ENCODE results near the gene TMEM244.
A peak's percentile ranks its signal among the peaks of the same experiment; 100 is the strongest.
"Not testable (repeated sequence)": the region's sequence is repeated elsewhere in the genome, so short reads cannot be mapped to it uniquely, and the experiment has no call there.

TMEM244 gene

DNA sequence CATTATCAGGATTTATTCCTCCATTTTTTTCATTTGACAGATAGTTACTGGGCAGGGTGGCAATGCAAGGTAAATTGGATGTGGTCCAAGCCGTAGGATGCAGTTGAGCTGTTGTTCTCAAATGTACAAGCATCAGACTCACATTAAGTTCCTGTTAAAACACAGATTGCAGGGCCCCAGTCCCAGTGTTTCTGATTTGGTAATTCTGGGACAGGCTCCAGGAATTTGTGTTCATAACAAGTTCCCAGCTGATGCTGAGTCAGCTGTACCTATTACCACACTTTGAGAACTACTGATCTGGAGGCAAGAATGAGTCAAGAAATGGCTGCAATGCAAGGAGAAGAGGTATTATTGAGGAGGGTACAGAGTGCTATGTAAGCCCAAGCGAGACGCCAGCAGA, 11.7 kb downstream of the TMEM244 start:
- Mint-ChIP-seq H3K27me3 (peaks cover 2% of the 10 kb centered on the region), H3K27ac (no peak overlapping the region), H3K9me3 (no peaks in the 10 kb centered on the region), H3K36me3 (ENCODE audit: low read depth) (no peaks in the 10 kb centered on the region), H3K4me1 (peaks cover 1% of the 10 kb centered on the region), H3K4me3 (no peak overlapping the region)
- DNase-seq (no peak), ATAC-seq (no peak)

- ATAC-seq (no peak), DNase-seq (no peak)
- Mint-ChIP-seq H3K36me3 (ENCODE audit: low read depth) (no peaks in the 10 kb centered on the region), H3K4me1 (no peaks in the 10 kb centered on the region), H3K9me3 (no peaks in the 10 kb centered on the region), H3K27ac (no peak overlapping the region), H3K4me3 (no peak overlapping the region), H3K27me3 (peaks cover 2% of the 10 kb centered on the region)
Measured at GRCh38 chr6:129846761-129847160, 14.4 kb downstream of the TMEM244 start.

GRCh38 chr6:129845696-129846095, 15.4 kb downstream of the TMEM244 start:
- Mint-ChIP-seq H3K36me3 (ENCODE audit: low read depth) (no peaks in the 10 kb centered on the region), H3K9me3 (no peaks in the 10 kb centered on the region), H3K27ac (no peak overlapping the region), H3K4me3 (no peak overlapping the region), H3K4me1 (no peaks in the 10 kb centered on the region), H3K27me3 (peaks cover 2% of the 10 kb centered on the region)
- ATAC-seq (no peak), DNase-seq (no peak)

DNA sequence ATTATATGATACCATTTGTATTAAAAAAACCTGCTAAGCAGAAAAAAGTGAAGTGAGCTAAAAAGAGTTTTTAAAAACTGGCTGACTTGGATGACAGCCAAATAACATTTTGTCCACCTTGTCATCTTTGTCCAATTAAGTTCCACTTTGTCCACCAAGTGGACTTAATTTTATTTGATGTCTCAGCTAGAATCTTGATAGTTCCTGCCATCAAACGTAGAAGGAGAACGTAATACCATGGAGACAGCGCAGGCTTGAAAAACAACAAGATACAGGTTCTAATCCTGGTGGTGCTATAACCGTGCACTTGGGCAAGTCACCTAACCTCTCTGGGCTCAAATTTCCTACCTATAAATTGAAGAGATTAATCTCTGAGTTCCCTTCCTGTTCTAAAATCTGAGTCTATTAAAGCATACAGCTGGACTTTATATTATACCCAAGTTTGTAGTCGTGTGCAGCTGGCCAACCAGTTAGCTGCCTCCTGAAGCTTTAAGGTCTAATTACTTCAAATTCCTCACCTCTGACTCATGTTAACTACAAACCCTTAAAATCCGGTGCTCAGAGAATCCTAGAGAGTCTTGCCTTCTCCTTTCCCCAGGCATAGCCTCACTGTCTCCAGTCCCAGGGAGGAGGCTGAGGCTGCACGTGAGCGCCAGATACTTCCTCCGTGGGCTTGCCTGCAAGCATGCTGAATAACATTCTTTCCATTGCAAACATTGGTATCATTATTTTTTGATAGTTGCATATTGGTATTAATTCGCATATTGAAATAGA, 16.8 kb downstream of the TMEM244 start:
- no peaks in the 10 kb centered on the region for H3K4me1 Mint-ChIP-seq
- H3K27ac Mint-ChIP-seq: no peak overlapping the region
- no peaks in the 10 kb centered on the region for H3K36me3 Mint-ChIP-seq (ENCODE audit: low read depth)
- no peak for ATAC-seq
- peaks cover 2% of the 10 kb centered on the region for H3K27me3 Mint-ChIP-seq
- no peak for DNase-seq
- H3K4me3 Mint-ChIP-seq: no peak overlapping the region
- H3K9me3 Mint-ChIP-seq: no peaks in the 10 kb centered on the region

DNA sequence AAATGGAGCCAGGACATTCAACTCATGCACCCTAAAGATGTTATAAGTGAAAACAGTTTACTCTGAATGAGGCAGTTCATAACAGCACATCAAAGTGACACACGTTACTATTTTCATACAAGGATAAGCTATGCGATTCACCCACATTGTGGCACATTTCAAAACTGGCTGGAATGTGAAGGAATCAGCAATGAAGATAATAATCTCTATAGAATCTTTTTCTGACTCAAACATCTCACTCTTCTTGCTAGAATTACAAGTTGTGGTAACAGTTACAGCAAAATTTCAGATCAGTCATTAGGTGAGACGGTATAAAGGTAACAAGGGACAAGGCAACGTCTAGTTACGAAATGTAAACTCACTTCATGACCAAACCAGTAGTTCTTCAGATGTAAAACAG, 17.5 kb downstream of the TMEM244 start:
- Mint-ChIP-seq H3K4me3 (no peak overlapping the region), H3K9me3 (no peaks in the 10 kb centered on the region), H3K36me3 (ENCODE audit: low read depth) (no peaks in the 10 kb centered on the region), H3K27ac (no peak overlapping the region), H3K27me3 (peaks cover 2% of the 10 kb centered on the region), H3K4me1 (no peaks in the 10 kb centered on the region)
- ATAC-seq: no peak
- DNase-seq: no peak

- no peak for ATAC-seq
- no peak for DNase-seq
- no peaks in the 10 kb centered on the region for H3K36me3 Mint-ChIP-seq (ENCODE audit: low read depth)
- no peaks in the 10 kb centered on the region for H3K4me1 Mint-ChIP-seq
- H3K4me3 Mint-ChIP-seq: no peak overlapping the region
- H3K27ac Mint-ChIP-seq: no peak overlapping the region
- peaks cover 2% of the 10 kb centered on the region for H3K27me3 Mint-ChIP-seq
- peaks cover 4% of the 10 kb centered on the region for H3K9me3 Mint-ChIP-seq
Measured at GRCh38 chr6:129842881-129843409, 18.2 kb downstream of the TMEM244 start.

GRCh38 chr6:129842137-129842536, 19.0 kb downstream of the TMEM244 start:
- no peaks in the 10 kb centered on the region for H3K27me3 Mint-ChIP-seq
- peaks cover 5% of the 10 kb centered on the region for H3K9me3 Mint-ChIP-seq
- no peak overlapping the region for H3K4me3 Mint-ChIP-seq
- H3K36me3 Mint-ChIP-seq (ENCODE audit: low read depth): no peaks in the 10 kb centered on the region
- DNase-seq (no peak), ATAC-seq (no peak)
- no peaks in the 10 kb centered on the region for H3K4me1 Mint-ChIP-seq
- no peak overlapping the region for H3K27ac Mint-ChIP-seq

DNA sequence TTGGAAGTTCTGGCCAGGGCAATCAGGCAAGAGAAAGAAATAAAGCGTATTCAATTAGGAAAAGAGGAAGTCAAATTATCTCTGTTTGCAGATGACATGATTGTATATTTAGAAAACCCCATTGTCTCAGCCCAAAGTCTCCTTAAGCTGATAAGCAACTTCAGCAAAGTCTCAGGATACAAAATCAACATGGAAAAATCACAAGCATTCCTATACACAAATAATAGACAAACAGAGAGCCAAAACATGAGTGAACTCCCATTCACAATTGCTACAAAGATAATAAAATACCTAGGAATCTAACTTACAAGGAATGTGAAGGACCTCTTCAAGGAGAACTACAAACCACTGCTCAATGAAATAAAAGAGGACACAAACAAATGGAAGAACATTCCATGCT, 21.6 kb downstream of the TMEM244 start:
- not testable (repeated sequence) for DNase-seq; H3K4me3 Mint-ChIP-seq; ATAC-seq; H3K27me3 Mint-ChIP-seq; H3K36me3 Mint-ChIP-seq (ENCODE audit: low read depth); H3K4me1 Mint-ChIP-seq; H3K27ac Mint-ChIP-seq
- peaks cover 10% of the 10 kb centered on the region for H3K9me3 Mint-ChIP-seq

- Mint-ChIP-seq H3K9me3 (peaks cover 10% of the 10 kb centered on the region), H3K27me3 (peaks cover 2% of the 10 kb centered on the region), H3K4me1 (no peaks in the 10 kb centered on the region), H3K36me3 (ENCODE audit: low read depth) (no peaks in the 10 kb centered on the region), H3K4me3 (no peak overlapping the region), H3K27ac (no peak overlapping the region)
- DNase-seq (no peak), ATAC-seq (no peak)
Measured at GRCh38 chr6:129835691-129836090, 25.4 kb downstream of the TMEM244 start.

DNA sequence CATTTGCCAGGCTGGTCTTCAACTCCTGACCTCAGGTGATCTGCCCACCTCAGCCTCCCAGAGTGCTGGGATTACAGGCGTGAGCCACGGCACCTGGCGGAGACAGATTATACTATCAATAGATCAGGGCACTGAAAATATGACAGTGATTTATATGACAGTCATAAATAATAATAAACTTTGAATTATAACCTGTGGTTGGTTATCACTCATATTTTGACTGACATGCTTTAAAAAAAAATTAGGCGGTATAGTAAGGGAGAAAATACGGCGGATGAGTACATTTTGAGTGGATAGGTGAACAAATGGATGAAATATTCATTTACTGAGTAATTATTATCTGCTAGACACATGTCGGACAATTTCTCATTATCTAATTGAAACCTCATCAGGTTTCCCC, 28.8 kb downstream of the TMEM244 start:
- DNase-seq: no peak
- Mint-ChIP-seq H3K4me3 (no peak overlapping the region), H3K36me3 (ENCODE audit: low read depth) (no peaks in the 10 kb centered on the region), H3K4me1 (no peaks in the 10 kb centered on the region), H3K27me3 (peaks cover 2% of the 10 kb centered on the region), H3K9me3 (peaks cover 6% of the 10 kb centered on the region), H3K27ac (no peak overlapping the region)
- ATAC-seq: no peak

DNA sequence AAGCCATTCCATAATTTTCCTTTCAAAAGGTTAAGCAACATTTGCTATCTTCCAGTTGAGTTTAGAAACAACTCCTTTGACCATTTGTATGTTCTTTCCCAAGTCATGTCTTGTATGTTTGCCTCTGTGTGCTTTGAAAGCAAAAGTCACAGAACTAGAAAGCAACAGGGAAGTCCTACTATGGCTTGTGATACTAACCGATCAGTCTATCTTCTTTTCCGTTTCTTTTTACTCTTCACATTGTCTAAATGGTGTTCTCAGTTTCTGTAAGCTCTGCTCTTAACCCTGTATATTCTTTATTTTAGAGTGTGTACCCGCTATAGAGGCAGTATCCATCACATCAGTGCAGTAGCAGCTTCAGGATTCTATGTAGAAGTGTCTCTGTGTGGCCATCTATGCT, 32.9 kb downstream of the TMEM244 start:
- no peak overlapping the region for H3K4me3 Mint-ChIP-seq

GRCh38 chr6:129818251-129818650, 42.9 kb downstream of the TMEM244 start:
- no peak for ATAC-seq
- Mint-ChIP-seq H3K36me3 (ENCODE audit: low read depth) (no peaks in the 10 kb centered on the region), H3K9me3 (no peaks in the 10 kb centered on the region), H3K4me1 (peaks cover 2% of the 10 kb centered on the region), H3K27ac (no peak overlapping the region), H3K4me3 (no peak overlapping the region), H3K27me3 (peaks cover 9% of the 10 kb centered on the region)
- no peak for DNase-seq

More for the DNA sequence above, 32.9 kb downstream of the TMEM244 start:
- ATAC-seq (no peak), DNase-seq (no peak)
- no peaks in the 10 kb centered on the region for H3K36me3 Mint-ChIP-seq (ENCODE audit: low read depth)
- H3K9me3 Mint-ChIP-seq: no peaks in the 10 kb centered on the region
- no peaks in the 10 kb centered on the region for H3K4me1 Mint-ChIP-seq
- no peak overlapping the region for H3K27ac Mint-ChIP-seq
- H3K27me3 Mint-ChIP-seq: no peaks in the 10 kb centered on the region

DNA sequence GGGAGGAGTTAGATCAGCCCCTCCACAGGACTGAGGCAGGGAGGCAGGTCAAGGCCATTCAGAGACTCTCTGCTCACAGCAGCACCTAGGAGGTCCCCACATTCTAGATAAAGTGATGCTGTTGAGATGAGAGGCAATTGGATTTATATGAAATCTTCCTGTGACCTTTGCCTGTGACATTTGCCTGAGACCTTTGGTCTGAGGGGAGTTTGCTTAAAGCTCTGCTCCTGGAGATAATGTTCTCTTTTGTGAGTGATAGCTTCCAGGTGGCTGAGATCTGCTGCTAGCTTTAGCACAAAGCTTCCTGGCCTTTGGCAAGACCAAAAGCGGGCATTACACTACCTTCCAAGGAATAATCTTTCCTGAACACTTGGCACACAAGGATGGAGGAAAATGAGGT, 43.3 kb downstream of the TMEM244 start:
- Mint-ChIP-seq H3K4me3 (no peak overlapping the region), H3K27ac (no peak overlapping the region), H3K27me3 (peaks cover 9% of the 10 kb centered on the region), H3K9me3 (no peaks in the 10 kb centered on the region), H3K36me3 (ENCODE audit: low read depth) (no peaks in the 10 kb centered on the region), H3K4me1 (peaks cover 2% of the 10 kb centered on the region)
- DNase-seq: no peak
- ATAC-seq: peak; percentile 43

DNA sequence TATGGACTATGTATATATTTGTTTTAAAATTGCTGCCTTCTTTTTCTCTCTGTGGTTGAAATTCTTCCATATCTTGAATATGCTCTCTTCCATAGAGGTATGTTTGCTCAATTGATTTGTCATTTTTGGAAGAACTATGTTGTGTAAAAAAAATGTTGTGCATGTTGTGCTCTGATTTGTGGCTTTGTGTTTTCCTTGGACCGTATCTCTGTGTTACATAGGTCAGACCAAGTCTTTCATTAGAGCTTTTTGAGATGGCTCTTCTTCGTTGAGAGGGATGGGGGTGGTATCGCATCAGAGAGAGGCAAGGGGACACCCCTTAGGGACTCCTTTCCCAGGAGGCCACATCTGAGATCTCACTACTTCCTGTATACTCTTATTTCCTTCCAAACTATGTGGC, 43.8 kb downstream of the TMEM244 start:
- no peak for DNase-seq
- no peaks in the 10 kb centered on the region for H3K9me3 Mint-ChIP-seq
- no peak for ATAC-seq
- no peak overlapping the region for H3K27ac Mint-ChIP-seq
- H3K4me1 Mint-ChIP-seq: peaks cover 2% of the 10 kb centered on the region
- no peak overlapping the region for H3K4me3 Mint-ChIP-seq
- H3K27me3 Mint-ChIP-seq: peaks cover 9% of the 10 kb centered on the region
- no peaks in the 10 kb centered on the region for H3K36me3 Mint-ChIP-seq (ENCODE audit: low read depth)

- ATAC-seq (no peak), DNase-seq (no peak)
- H3K4me3 Mint-ChIP-seq: no peak overlapping the region
- H3K27me3 Mint-ChIP-seq: peaks cover 7% of the 10 kb centered on the region
- no peak overlapping the region for H3K27ac Mint-ChIP-seq
- no peaks in the 10 kb centered on the region for H3K36me3 Mint-ChIP-seq (ENCODE audit: low read depth)
- H3K4me1 Mint-ChIP-seq: no peaks in the 10 kb centered on the region
- no peaks in the 10 kb centered on the region for H3K9me3 Mint-ChIP-seq
Measured at GRCh38 chr6:129812145-129812777, 48.9 kb downstream of the TMEM244 start.

All from activated naive CD8-positive, alpha-beta T cell treated with anti-CD3 and anti-CD28 coated beads, Interleukin-2, amount 50 U/mL, for 24 hours (primary cell).